Measurements from ENCODE around the gene ITPR1.

ITPR1 gene

GRCh38 chr3:4829031-4829394 lies 335.9 kb downstream of the ITPR1 start:
- no peak for DNase-seq (ENCODE audit: low spot score)

- no peak for DNase-seq (ENCODE audit: low spot score)
Observed at GRCh38 chr3:4830586-4830914, 337.4 kb downstream of the ITPR1 start.

DNA sequence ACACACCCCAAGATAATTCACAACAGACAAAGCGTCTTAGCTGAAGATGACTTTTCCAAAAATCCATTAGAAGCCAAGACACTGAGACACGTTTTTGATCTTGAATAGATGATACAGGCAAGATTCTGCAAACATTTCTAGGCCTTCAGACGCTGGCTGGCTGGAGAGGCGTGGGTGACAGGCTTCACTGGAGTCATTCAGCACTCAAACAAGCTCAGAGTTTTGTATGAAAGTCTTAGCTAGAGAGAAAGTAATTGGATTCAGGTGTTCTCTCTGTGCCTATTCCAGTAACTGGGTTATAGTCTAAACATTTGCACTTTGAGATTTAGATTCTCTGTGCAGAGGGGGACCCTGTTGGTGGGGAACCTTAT lies 338.4 kb downstream of the ITPR1 start:
- DNase-seq (ENCODE audit: low spot score) = no peak

- no peak for DNase-seq (ENCODE audit: low spot score)
Observed at GRCh38 chr3:4833471-4833870, 340.3 kb downstream of the ITPR1 start.

- DNase-seq (ENCODE audit: low spot score) = no peak
Observed at GRCh38 chr3:4834403-4834866, 341.3 kb downstream of the ITPR1 start.

DNA sequence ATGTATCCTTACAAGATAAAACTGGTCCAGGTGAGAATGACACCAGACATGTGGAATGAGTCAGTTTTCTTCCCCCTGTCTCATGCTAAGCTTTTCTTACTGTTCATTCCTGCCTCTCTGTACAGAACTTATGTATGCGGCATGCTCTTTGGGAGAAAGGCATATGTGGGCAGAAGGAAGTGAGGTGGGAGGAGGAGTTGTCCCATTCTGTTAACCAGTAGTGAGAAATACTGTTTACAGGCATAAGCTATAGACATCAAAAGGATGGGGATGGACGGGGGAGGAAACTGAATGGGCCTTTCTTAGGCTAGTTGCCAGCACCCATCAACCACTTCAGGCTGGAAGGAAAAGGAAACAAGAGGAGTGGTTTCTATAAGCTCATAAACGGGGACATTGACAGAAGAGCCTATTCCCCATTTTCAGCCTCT lies 342.5 kb downstream of the ITPR1 start:
- DNase-seq (ENCODE audit: low spot score) = peak; percentile 40

DNA sequence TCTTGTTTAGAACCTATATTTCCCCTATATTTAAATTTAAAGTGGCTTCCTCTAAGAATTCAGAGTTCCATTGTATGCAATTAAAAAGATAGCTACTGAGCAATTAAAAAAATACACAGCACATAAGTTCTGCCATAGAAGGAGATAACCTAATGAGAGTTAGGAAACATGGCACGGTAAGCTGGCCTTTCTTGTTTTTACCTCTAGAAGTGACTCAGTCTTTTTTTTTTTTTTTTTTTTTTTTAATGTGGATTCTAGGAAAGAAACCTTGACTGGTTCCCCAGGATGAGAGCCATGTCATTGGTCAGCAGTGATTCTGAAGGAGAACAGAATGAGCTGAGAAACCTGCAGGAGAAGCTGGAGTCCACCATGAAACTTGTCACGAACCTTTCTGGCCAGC lies 343.4 kb downstream of the ITPR1 start:
- DNase-seq (ENCODE audit: low spot score) = no peak

GRCh38 chr3:4837374-4837930 lies 344.3 kb downstream of the ITPR1 start:
- no peak for DNase-seq (ENCODE audit: low spot score)

- DNase-seq (ENCODE audit: low spot score) = no peak
Observed at GRCh38 chr3:4838621-4839022, 345.5 kb downstream of the ITPR1 start.

DNA sequence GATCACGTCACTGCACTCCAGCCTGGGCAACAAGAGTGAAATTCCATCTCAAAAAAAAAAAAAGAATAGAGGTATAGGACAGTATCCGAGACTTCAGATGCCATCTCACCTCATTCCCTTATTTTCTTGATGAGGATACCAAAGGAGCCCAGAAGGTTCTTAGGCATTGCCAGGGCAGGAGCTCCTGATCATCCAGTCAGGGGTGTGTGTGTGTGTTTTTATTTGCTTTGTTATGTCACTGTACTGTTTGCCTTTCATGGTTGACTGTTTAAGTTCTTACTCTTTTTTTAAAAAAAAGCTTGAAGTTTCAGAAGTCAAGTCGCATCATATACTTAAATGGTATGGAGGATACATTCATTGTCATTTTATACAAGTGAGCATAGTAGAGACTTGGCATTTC lies 346.1 kb downstream of the ITPR1 start:
- no peak for DNase-seq (ENCODE audit: low spot score)

DNA sequence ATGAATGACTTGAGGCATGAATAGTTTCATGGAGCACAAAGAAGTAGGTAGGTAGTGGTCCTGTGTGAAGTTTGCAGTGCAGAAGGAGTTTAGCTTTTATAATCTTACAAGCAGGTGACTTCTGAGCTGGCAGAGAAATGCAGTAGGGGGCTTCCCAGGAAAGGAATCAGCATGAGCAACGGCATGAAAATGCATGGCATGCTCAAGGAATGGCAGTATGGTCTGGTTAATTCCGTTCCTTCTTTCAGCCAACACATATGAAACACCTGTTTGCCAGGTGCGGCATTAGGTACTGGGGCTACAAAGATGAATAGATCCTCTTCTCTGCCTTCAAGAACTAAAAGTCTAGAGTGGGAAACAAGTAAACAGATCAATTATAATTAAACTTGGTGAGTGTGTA lies 348.1 kb downstream of the ITPR1 start:
- DNase-seq (ENCODE audit: low spot score) = no peak

DNA sequence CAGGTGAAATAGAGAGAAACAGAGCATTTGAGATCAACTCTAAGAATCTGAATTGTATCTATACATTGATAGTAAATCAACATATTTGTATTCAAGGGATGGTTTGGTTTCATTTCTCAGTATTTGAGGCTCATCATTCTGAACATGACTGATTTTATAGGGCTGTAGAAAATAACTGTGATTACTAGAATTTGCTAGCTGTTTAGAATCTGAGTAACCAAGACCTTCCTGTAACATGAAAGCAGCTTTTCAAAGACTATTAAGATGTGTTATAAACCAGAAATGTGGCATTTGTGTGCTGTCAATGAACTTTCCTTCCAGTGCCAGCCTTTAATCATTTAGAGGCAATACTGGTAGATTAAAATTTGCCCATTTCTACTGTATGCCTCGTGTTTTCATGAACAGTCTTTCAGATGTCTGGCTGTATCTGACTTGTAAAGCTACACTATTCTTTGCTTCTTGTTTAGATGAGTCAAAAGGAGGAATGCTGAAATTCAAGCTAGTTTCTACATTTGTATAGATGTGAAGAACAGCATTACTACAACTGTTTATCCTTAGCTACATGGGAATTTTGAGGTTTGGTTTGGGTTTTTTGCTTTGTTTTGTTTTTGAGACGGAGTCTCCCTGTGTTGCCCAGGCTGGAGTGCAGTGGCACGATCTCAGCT lies 348.8 kb downstream of the ITPR1 start:
- DNase-seq (ENCODE audit: low spot score) = no peak

- DNase-seq (ENCODE audit: low spot score) = no peak
Observed at GRCh38 chr3:4843619-4844018, 350.5 kb downstream of the ITPR1 start.

DNA sequence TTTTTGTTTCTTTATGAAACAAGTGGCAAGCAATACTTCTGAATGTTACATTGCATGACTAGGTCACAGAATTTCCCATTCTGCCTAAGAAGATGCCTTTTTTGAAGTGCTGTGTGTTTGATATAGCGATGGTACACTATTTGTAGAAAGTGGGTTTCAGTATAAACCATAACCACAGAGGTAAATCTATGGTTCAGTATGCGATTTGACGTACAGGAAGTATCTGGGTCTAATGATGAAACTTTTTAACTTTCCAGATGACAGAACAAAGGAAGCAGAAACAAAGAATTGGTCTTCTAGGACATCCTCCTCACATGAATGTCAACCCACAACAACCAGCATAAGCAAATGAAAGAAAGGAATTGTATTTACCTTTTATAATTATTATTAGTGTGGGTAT lies 352.7 kb downstream of the ITPR1 start:
- DNase-seq (ENCODE audit: low spot score) = no peak

DNA sequence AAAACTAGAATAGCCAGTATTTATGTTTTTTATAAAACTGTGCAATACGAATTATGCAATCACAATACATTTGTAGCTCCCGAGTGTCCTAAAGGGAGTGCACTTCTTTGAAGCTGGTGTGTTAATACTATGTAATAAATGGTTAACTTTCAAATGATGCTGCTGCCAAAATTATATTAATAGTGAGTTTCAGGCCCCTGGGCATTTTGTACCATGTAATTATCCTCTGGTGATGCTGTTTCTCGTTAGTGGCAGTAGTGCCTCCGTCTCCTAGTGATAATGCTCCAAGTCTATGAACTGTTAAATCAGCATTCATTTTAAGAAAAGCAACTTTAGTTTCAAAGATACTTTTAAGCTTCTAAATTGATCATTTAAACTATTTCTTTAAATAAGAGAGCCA lies 353.4 kb downstream of the ITPR1 start:
- no peak for DNase-seq (ENCODE audit: low spot score)

- no peak for DNase-seq (ENCODE audit: low spot score)
Observed at GRCh38 chr3:4848176-4848825, 355.2 kb downstream of the ITPR1 start.

DNA sequence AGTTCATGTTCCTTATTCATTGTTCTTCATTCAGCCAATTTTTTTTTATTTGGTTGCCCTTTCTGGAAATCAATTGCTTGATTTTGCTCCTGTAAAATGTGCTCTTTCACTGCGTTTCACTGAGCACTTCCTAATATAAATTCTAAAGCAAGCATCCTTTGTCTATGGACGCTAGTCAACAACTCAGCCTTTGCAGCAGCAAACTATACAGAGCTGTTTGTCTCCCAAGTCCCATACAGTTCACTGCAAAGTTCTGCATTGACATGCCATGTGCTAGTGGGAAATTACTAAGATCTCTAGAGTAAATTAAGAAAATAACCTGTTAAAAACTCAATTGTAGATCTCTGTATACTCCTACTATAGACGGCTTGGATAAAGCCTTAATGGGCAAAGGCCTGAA lies 356.0 kb downstream of the ITPR1 start:
- peak; percentile 37 for DNase-seq (ENCODE audit: low spot score)

DNA sequence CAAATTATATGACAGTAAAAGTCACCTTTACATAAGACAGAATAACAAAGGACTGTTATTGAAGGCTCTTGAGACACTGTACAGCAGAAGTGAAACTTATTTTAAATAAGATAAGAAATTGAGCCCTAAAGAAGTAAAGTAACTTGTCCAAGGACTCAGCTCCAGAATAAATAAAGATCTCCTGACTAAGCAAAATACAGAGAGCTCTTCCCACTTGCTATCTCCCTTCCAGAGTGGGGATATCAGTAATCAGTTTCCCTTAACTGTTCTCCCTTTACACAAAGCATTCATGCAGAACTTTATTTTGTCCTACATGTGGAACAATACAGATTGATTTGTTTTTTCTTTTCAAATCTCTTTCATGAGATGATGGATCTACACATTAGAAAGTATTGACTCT lies 356.6 kb downstream of the ITPR1 start:
- no peak for DNase-seq (ENCODE audit: low spot score)

- no peak for DNase-seq (ENCODE audit: low spot score)
Observed at GRCh38 chr3:4850211-4850927, 357.2 kb downstream of the ITPR1 start.

- no peak for DNase-seq (ENCODE audit: low spot score)
Observed at GRCh38 chr3:4850928-4851265, 357.7 kb downstream of the ITPR1 start.

DNA sequence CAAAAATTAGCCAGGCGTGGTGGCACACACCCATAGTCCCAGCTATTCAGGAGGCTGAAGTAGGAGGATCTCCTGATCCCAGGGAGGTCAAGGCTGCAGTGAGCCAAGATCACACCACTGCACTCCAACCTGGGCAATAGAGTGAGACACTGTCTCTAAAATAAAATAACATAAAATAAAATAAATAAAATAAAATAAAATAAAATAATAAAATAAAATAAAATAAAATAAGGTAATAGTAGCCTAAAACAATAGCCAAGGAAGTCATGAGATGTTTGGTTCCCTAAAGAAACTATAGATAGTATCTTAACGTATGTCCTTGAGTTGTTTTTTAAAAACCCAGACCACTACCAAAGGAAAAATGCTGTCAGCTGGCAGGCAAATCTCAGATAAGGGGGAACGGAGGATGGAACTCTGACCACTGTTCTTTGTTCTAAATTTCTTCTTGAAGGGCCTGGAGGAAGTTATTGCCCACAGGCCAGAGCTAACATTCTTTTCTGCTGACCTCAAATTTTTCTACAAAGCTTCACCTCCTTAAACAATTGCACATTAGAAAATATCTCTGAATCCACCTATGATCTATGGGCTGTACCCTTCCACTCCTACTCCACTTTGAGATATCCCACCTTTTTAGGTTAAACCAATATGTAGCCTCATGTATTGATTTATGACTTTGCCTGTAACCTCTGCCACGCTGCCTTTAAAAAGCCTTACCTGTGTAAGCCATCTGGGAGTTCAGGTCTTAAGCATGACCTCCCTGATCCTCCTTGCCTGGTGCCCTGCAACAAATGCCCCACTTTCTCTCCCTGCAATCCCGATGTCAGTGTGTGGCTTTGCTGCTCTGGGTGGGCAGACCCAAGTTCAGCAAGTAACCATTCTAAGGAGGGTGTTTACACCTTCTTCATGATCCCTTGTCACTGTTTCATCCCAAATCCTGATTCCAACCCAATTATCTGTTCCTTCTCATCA lies 359.9 kb downstream of the ITPR1 start:
- DNase-seq (ENCODE audit: low spot score) = no peak

- DNase-seq (ENCODE audit: low spot score) = no peak
Observed at GRCh38 chr3:4853749-4854140, 360.6 kb downstream of the ITPR1 start.

Data from COLO829 (cell line).